ENCODE data around the gene HEG1.

The HEG1 gene

DNA sequence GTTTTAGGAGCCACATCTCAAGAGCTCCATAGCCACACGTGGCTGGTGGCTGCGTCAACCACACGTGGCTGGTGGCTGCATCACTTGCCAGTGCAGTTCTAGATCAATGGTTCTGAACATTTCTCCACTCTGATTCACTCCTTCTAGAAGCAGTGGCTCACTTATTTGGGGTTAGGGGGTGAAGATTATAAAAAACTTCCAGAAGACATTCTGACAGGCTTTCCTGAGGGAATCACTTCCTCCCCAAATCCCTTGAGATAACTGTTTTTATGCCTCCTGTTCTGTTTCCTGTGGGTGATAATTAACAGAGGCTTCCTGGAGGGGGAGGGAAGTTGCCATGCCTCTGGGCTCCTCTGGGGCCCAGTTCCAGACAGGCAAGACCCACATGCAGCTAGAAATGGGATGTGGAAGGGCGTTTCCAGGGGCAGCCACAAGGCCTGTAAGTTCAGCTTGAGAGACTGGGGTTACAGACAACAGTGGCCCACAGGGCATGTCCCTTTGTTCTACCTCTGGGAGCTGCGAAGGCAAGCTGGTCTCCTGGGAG, 23.6 kb downstream of the HEG1 start:
- TF ChIP-seq, protein P1, sequence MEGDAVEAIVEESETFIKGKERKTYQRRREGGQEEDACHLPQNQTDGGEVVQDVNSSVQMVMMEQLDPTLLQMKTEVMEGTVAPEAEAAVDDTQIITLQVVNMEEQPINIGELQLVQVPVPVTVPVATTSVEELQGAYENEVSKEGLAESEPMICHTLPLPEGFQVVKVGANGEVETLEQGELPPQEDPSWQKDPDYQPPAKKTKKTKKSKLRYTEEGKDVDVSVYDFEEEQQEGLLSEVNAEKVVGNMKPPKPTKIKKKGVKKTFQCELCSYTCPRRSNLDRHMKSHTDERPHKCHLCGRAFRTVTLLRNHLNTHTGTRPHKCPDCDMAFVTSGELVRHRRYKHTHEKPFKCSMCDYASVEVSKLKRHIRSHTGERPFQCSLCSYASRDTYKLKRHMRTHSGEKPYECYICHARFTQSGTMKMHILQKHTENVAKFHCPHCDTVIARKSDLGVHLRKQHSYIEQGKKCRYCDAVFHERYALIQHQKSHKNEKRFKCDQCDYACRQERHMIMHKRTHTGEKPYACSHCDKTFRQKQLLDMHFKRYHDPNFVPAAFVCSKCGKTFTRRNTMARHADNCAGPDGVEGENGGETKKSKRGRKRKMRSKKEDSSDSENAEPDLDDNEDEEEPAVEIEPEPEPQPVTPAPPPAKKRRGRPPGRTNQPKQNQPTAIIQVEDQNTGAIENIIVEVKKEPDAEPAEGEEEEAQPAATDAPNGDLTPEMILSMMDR (conservative IDR thresholded peaks at IDR 0.05), result no peak
- TF ChIP-seq ZFX (IDR thresholded peaks at IDR 0.05), result no peak
- no peak overlapping the region for H3K27ac ChIP-seq

DNA sequence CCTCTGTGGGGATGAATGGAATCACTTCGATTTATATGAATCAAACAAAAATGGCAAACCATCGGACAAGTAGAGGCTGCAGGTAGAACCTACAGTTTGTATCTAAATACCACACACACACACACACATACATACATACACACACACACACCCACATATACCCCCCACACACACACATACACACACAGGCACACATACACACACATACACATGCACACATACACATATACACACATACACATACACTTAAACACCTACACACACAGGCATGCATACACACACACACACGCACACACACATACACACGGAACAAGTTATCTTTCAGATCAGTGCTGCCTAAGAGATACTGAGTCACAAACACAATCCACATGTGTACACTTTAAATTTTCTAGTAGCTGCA, 24.3 kb downstream of the HEG1 start:
- no peak overlapping the region for H3K27ac ChIP-seq
- TF ChIP-seq ZFX (IDR thresholded peaks at IDR 0.05), result no peak
- TF ChIP-seq, protein P1 (conservative IDR thresholded peaks at IDR 0.05), result no peak

DNA sequence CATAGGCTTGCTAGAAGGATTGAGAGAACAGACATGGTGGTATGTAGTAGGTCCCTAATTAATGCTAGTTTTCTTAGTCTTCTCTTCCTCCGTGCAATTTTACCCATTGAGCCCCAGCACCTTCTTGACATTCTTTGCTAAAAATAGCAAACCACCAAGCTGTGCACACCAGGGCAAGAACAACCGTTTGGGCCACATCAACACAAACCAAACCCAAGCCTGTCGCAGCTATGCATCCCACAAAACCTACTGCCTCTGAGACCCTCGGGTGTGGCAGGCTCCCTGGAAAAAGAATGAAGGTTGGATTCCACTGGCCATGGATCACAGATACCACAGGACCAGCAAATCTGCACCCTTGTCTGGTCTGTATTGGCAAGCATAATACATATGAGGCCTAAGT, 27.1 kb downstream of the HEG1 start:
- TF ChIP-seq, protein P1 (conservative IDR thresholded peaks at IDR 0.05), result no peak
- TF ChIP-seq ZFX (IDR thresholded peaks at IDR 0.05), result no peak
- H3K27ac ChIP-seq, result no peak overlapping the region

DNA sequence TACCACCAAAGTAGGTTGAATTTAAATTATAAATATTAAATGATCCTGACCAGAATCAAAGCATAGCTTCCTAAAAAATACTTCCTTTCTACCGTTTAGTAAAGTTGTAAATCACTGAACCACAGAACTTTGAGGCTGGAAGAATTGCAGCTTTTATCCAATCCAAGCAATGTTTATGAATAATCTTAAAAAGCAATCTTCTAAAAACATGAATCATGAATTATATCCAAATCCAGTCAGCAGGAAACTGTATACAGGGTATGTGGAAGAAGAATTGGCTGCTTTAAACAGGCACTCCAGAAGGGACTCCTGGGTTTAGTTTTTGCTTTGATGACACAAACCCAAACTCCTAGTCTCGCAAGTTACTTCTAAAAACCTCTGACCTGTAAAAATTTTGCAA, 30.2 kb downstream of the HEG1 start:
- TF ChIP-seq, protein P1 (conservative IDR thresholded peaks at IDR 0.05), result no peak
- TF ChIP-seq ZFX (IDR thresholded peaks at IDR 0.05), result no peak
- H3K27ac ChIP-seq, result no peak overlapping the region

DNA sequence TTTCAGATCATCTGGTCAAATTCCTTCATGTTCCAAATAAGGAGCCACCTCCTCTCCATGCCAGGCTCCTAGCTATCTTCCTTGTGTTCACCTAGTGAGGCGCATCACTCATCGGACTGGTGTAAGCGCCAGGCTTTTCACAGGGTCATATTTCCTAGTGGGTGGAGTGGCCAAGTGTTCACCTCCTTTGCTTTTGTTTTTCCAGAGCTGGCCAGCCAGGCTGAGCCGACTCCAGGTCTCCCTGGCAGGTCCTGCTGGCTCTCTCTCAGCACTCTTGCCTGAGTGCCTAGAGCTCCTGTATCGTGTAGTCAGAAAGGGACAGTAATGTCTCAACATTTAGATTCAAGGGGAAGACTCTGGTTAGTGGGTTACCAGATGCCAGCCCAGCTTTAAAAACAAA, 31.0 kb downstream of the HEG1 start:
- H3K27ac ChIP-seq, result no peak overlapping the region
- TF ChIP-seq, protein P1 (conservative IDR thresholded peaks at IDR 0.05), result no peak
- TF ChIP-seq ZFX (IDR thresholded peaks at IDR 0.05), result no peak

DNA sequence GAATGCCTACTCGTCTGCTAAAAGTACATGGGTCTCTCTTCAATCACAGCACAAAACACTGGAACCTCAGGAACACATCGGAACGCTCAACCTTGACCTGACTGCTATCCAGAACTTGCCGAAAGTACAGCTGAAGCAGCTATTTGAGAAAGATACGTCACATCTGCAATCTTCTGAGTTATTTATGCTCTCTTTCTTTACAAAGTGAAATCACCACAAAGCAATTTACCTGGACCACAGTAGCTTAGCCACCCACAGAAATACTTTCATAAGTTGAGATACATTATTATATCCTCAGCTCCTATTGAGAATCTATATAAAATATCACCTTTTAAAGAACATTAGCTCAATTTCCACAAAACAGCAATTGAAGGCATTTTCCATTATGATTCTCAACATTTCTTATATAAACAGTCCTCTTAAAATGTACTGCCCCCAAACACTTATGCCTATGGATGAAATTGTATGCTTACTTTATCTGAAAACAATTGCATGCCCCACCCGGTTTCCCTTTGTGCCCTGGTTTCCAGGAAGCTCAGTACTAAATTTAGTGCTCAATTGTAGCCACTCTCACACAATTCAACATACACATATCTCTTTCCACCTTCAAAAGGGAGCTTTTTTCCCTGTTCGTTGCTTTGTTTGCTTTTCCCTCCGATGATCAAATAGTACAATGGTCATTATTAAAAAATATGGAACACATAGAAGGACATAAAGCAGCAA, 31.8 kb downstream of the HEG1 start:
- TF ChIP-seq, protein P1 (conservative IDR thresholded peaks at IDR 0.05), result no peak
- TF ChIP-seq ZFX (IDR thresholded peaks at IDR 0.05), result no peak
- H3K27ac ChIP-seq, result no peak overlapping the region

DNA sequence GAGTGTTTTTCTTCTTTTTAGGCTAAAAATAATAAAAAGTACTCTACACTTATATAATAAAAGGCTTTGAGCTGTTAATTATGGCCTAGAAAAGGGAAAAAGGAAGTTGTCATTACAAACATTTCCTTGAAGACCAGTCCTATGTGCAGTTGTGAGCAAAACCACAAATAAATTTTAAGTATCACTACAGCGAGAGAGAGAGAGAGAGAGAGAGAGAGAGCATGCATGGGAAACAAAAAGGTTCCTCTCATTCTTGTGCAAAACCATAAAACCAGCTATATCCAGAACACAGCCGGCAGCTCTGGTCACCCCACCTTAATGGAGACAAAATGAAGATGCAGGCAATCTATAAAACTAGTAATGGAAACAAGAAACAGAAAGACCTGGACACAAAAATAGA, 33.6 kb downstream of the HEG1 start:
- H3K27ac ChIP-seq, result no peak overlapping the region
- TF ChIP-seq ZFX (IDR thresholded peaks at IDR 0.05), result no peak
- TF ChIP-seq, protein P1 (conservative IDR thresholded peaks at IDR 0.05), result no peak

Data from C4-2B (cell line).